OCI-LY1 (cell line): ENCODE data around the gene HOXA2.

Experiments used
- H2AFZ ChIP-seq: fragments of 200-600 bp; sonication (generic), shearing (Covaris generic); 2 replicates; pipeline ENCODE4 v1.6.0; 2014; ENCODE audit warnings: antibody characterized with exemption, mild to moderate bottlenecking, low read length
- H3F3A ChIP-seq: fragments of 200-600 bp; sonication (generic), shearing (Covaris generic); 2 replicates; pipeline ENCODE4 v1.6.0; 2014; ENCODE audit warnings: mild to moderate bottlenecking, antibody characterized with exemption, low read length, moderate library complexity; ENCODE audit not compliant: insufficient read depth
- H3K27ac ChIP-seq: fragments of 200-600 bp; sonication (generic); 2 replicates; pipeline ENCODE4 v1.5.1; 2014; ENCODE audit warnings: low read length, mixed run types, mild to moderate bottlenecking, low read depth; ENCODE audit not compliant: poor library complexity, severe bottlenecking
- H3K27me3 ChIP-seq: fragments of 200-600 bp; sonication (generic); 2 replicates; pipeline ENCODE4 v1.6.0; 2014; ENCODE audit warnings: antibody characterized with exemption, mild to moderate bottlenecking, low read length, moderate library complexity; ENCODE audit not compliant: insufficient read depth
- H3K36me3 ChIP-seq: fragments of 200-600 bp; sonication (generic); 2 replicates; pipeline ENCODE4 v1.6.1; 2014; ENCODE audit warnings: mild to moderate bottlenecking, antibody characterized with exemption, low read length, moderate library complexity, mixed read lengths; ENCODE audit not compliant: insufficient read depth
- H3K4me1 ChIP-seq: fragments of 200-600 bp; sonication (generic); 2 replicates; pipeline ENCODE4 v1.5.1; 2014; ENCODE audit warnings: mild to moderate bottlenecking, low read length, moderate library complexity; ENCODE audit not compliant: insufficient read depth, severe bottlenecking
- H3K4me2 ChIP-seq: fragments of 200-600 bp; sonication (generic), shearing (Covaris generic); 2 replicates; pipeline ENCODE4 v1.6.1; 2014; ENCODE audit warnings: low read length
- H3K4me3 ChIP-seq: fragments of 200-600 bp; sonication (generic); 2 replicates; pipeline ENCODE4 v1.5.1; 2014; ENCODE audit warnings: low read length, low read depth, mild to moderate bottlenecking, mixed read lengths; ENCODE audit not compliant: poor library complexity, severe bottlenecking
- H3K79me2 ChIP-seq: fragments of 200-600 bp; shearing (Covaris generic); 2 replicates; pipeline ENCODE4 v1.6.1; 2016; ENCODE audit warnings: mixed run types, low read length, mixed read lengths; ENCODE audit not compliant: insufficient read depth
- H3K9ac ChIP-seq: fragments of 200-600 bp; sonication (generic), shearing (Covaris generic); 2 replicates; pipeline ENCODE4 v1.6.1; 2014; ENCODE audit warnings: mild to moderate bottlenecking, low read length, mixed read lengths
- H3K9me2 ChIP-seq: fragments of 200-600 bp; sonication (generic), shearing (Covaris generic); 2 replicates; pipeline ENCODE4 v1.6.1; 2014; ENCODE audit warnings: low read depth, mild to moderate bottlenecking, low read length, mixed read lengths
- H3K9me3 ChIP-seq: fragments of 200-600 bp; shearing (Covaris generic); 2 replicates; pipeline ENCODE4 v1.6.1; 2014; ENCODE audit warnings: low read length, mixed read lengths
- H4K20me1 ChIP-seq: fragments of 200-600 bp; sonication (generic), shearing (Covaris generic); 2 replicates; pipeline ENCODE4 v1.6.0; 2016; ENCODE audit warnings: mild to moderate bottlenecking, low read length; ENCODE audit not compliant: insufficient read depth
- EZH2 ChIP-seq: fragments of 200-600 bp; sonication (generic), shearing (Covaris generic); IDR thresholded peaks from 2 replicates; pipeline ENCODE4 v1.8.0; 2017; ENCODE audit warnings: borderline replicate concordance, mixed run types, mild to moderate bottlenecking, antibody characterized with exemption, low read length, moderate library complexity, mixed read lengths
- TF ChIP-seq, protein P1 (sequence below): fragments of 200-600 bp; sonication (generic), shearing (Covaris generic); IDR thresholded peaks from 2 replicates; pipeline ENCODE4 v1.5.1; 2017; ENCODE audit warnings: mild to moderate bottlenecking, antibody characterized with exemption, low read length, moderate library complexity, mixed read lengths

HOXA2 gene

DNA sequence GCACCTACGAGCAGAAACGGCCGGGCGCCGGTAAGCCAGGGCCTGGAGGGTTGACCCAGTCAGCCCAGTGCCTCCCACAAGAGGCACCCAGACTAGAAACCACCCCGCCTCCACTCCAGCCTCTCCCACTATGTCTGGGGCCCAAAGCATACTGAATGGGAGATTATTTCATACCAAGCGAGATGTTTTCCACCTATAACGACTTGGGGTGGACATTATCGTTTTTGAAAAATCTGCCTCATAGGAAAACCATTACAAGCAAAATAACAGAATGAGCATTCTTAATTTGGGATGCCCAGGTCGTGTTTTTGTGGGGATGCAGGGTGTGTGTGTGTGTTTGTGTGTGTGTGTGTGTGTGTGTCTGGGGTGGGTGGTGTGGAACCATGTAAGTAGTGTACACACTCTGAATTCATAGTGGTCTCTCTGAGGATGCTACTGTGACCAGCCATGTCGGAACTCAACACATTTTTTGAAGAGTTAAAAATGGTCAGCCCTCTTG, 43.5 kb upstream of the HOXA2 start:
- Histone ChIP-seq H2AFZ (no peak overlapping the region), H3K79me2 (no peaks in the 10 kb centered on the region), H3K9ac (no peak overlapping the region), H3K4me3 (no peak overlapping the region), H3K4me2 (no peak overlapping the region; the same call in 1 of the 2 replicates), H3K27ac (no peak overlapping the region), H3K36me3 (no peaks in the 10 kb centered on the region), H3K9me3 (no peaks in the 10 kb centered on the region), H3K27me3 (peaks cover 16% of the 10 kb centered on the region; the same call in 1 of the 2 replicates), H3F3A (no peaks in the 10 kb centered on the region), H3K9me2 (no peaks in the 10 kb centered on the region), H4K20me1 (no peaks in the 10 kb centered on the region), H3K4me1 (peaks cover 59% of the 10 kb centered on the region)
- no peak for TF ChIP-seq EZH2
- TF ChIP-seq, protein P1, sequence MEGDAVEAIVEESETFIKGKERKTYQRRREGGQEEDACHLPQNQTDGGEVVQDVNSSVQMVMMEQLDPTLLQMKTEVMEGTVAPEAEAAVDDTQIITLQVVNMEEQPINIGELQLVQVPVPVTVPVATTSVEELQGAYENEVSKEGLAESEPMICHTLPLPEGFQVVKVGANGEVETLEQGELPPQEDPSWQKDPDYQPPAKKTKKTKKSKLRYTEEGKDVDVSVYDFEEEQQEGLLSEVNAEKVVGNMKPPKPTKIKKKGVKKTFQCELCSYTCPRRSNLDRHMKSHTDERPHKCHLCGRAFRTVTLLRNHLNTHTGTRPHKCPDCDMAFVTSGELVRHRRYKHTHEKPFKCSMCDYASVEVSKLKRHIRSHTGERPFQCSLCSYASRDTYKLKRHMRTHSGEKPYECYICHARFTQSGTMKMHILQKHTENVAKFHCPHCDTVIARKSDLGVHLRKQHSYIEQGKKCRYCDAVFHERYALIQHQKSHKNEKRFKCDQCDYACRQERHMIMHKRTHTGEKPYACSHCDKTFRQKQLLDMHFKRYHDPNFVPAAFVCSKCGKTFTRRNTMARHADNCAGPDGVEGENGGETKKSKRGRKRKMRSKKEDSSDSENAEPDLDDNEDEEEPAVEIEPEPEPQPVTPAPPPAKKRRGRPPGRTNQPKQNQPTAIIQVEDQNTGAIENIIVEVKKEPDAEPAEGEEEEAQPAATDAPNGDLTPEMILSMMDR, result no peak

DNA sequence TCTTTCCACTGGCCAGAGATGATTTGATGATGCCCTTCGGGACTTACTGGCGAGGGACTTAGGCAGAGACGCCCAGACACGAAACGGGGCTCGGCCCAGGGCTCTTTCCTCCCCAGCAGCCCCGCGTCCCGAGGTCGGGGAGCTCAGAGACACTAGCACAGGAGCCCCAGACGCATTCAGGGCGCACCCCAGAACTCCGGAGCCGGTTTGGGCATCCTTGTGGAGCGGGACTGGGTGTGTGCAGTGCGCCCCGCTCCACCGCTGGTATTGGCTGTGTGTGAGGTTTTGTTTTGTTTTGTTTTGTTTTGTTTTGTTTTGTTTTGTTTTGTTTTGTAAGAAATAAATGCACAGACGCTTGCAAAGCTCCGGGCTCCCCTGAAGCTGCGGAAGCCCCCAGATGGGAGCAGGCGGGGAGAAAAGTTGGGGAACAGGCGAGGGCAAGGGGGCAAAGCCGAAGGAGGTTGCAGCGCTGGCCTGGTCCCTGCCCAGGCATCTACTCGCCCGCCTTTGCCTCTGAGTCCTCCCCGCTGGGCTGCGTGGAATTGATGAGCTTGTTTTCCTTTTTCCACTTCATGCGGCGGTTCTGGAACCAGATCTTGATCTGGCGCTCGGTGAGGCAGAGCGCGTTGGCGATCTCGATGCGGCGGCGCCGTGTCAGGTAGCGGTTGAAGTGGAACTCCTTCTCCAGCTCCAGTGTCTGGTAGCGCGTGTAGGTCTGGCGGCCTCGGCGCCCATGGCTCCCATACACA, 42.9 kb upstream of the HOXA2 start:
- no peaks in the 10 kb centered on the region for H3K79me2 ChIP-seq
- no peak overlapping the region for H3K27ac ChIP-seq
- H3F3A ChIP-seq, result no peaks in the 10 kb centered on the region
- no peaks in the 10 kb centered on the region for H4K20me1 ChIP-seq
- H3K4me1 ChIP-seq, result peaks cover 55% of the 10 kb centered on the region
- no peak overlapping the region for H3K4me3 ChIP-seq
- TF ChIP-seq, protein P1, result no peak
- no peak for TF ChIP-seq EZH2
- H3K27me3 ChIP-seq, result peaks cover 16% of the 10 kb centered on the region; the same call in 1 of the 2 replicates
- no peak overlapping the region; the same call in 1 of the 2 replicates for H3K4me2 ChIP-seq
- H3K9me3 ChIP-seq, result no peaks in the 10 kb centered on the region
- H3K36me3 ChIP-seq, result no peaks in the 10 kb centered on the region
- H3K9me2 ChIP-seq, result no peaks in the 10 kb centered on the region
- no peak overlapping the region for H2AFZ ChIP-seq
- H3K9ac ChIP-seq, result no peak overlapping the region

DNA sequence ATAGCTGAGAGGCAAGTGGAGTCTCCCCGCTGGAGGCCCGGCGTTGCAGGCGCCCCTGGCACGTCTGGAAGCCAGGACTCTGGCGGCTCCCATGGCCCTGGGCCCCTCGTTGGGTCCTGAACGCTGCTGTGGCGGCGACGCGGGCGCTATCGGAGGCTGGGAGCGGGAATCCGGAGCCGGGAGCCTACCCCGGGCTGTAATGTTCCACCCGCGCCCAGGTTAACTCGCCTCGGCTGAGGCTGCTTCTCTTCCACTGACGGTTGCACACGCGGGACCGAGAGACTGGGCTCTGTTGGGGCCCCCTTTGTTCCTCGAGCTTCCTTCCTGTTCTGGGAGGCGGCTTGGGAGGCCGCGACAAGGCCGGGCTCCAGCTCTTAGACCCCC, 42.3 kb upstream of the HOXA2 start:
- Histone ChIP-seq H3K4me3 (no peak overlapping the region), H4K20me1 (no peaks in the 10 kb centered on the region), H3K27me3 (peaks cover 16% of the 10 kb centered on the region; the same call in 1 of the 2 replicates), H3K79me2 (no peaks in the 10 kb centered on the region), H3K9me2 (no peaks in the 10 kb centered on the region), H3K36me3 (no peaks in the 10 kb centered on the region), H3K4me1 (peaks cover 49% of the 10 kb centered on the region), H3K4me2 (no peak overlapping the region), H3F3A (no peaks in the 10 kb centered on the region), H3K27ac (no peak overlapping the region), H2AFZ (no peak overlapping the region), H3K9me3 (no peaks in the 10 kb centered on the region), H3K9ac (no peak overlapping the region)
- TF ChIP-seq, protein P1, result no peak
- TF ChIP-seq EZH2, result no peak
